SK-N-SH (cell line): ENCODE measurements around the gene MRPS11. TPM values are rescaled to one million over a fixed set of nuclear protein-coding genes. Genes with fewer than 3 reads are reported as not detected.

Source experiments
- CTCF ChIA-PET: fragments of 300-600, 350-600 bp; formaldehyde crosslinking; extraction: SDS; loops from one replicate; lab custom pipeline; 2021; lab: Yijun Ruan, JAX
- POLR2A ChIA-PET: fragments of 350-600 bp; sonication (Branson Sonifier 250); formaldehyde crosslinking; extraction: SDS; loops from one replicate; lab custom pipeline; 2020; ENCODE audit warnings: antibody characterized with exemption, inconsistent platforms; lab: Yijun Ruan, JAX
- DNase-seq: peaks from one replicate; pipeline ENCODE4 v3.0.0; 2012
- H2AFZ ChIP-seq: fragments of 200-600 bp; sonication (generic); 2 replicates; pipeline ENCODE4 v1.8.1; 2016; ENCODE audit warnings: antibody characterized with exemption, mild to moderate bottlenecking, low read depth
- H3F3A ChIP-seq: fragments of 200-600 bp; sonication (generic); replicated peaks from 2 replicates; pipeline ENCODE3; 2016; ENCODE audit warnings: antibody characterized with exemption, mild to moderate bottlenecking; ENCODE audit not compliant: insufficient read depth
- H3K27ac ChIP-seq, 2 experiments: fragments of 200-500 bp in 1 of 2; fragments of 200-600 bp in 1 of 2; sonication (Bioruptor generic) in 1 of 2; sonication (generic), shearing (Covaris generic) in 1 of 2; 2 replicates each; pipeline versions ENCODE4 v1.5.1 to v1.6.1; 2014 to 2016; ENCODE audit warnings: low read depth in 2 of 2, inconsistent platforms in 1 of 2, low read length in 1 of 2, mild to moderate bottlenecking in 1 of 2, mixed read lengths in 1 of 2
- H3K27me3 ChIP-seq: fragments of 200-600 bp; sonication (generic), shearing (Covaris generic); 2 replicates; pipeline ENCODE4 v1.6.1; 2016; ENCODE audit warnings: mixed run types; ENCODE audit not compliant: insufficient read depth
- H3K36me3 ChIP-seq, 2 experiments: fragments of 200-500 bp in 1 of 2; fragments of 200-600 bp in 1 of 2; sonication (Bioruptor generic) in 1 of 2; sonication (generic) in 1 of 2; replicated peaks in 1 of 2; 2 replicates each; pipeline versions ENCODE3 to v1.5.1; 2014 to 2016; ENCODE audit warnings: low read length in 1 of 2, mild to moderate bottlenecking in 1 of 2; ENCODE audit not compliant: insufficient read depth in 2 of 2, control insufficient read depth in 1 of 2
- H3K4me1 ChIP-seq, 2 experiments: fragments of 200-500 bp in 1 of 2; fragments of 200-600 bp in 1 of 2; sonication (Bioruptor generic) in 1 of 2; sonication (generic), shearing (Covaris generic) in 1 of 2; 2 replicates each; pipeline versions ENCODE4 v1.5.1 to v1.6.1; 2014 to 2016; ENCODE audit warnings: low read depth in 1 of 2, low read length in 1 of 2, mixed run types in 1 of 2; ENCODE audit not compliant: insufficient read depth in 2 of 2, control insufficient read depth in 1 of 2
- H3K4me2 ChIP-seq: fragments of 200-600 bp; sonication (generic), shearing (Covaris generic); 2 replicates; pipeline ENCODE4 v1.6.1; 2017; ENCODE audit warnings: mixed run types
- H3K4me3 ChIP-seq, 2 experiments: fragments of 200-500 bp in 1 of 2; fragments of 200-600 bp in 1 of 2; sonication (Bioruptor generic) in 1 of 2; sonication (generic), shearing (Covaris generic) in 1 of 2; 2 replicates each; pipeline versions ENCODE4 v1.5.1 to v1.8.1; 2014 to 2016; ENCODE audit warnings: low read depth in 2 of 2, inconsistent platforms in 1 of 2, low read length in 1 of 2, mild to moderate bottlenecking in 1 of 2, mixed read lengths in 1 of 2, moderate library complexity in 1 of 2
- H3K79me2 ChIP-seq: fragments of 200-600 bp; sonication (generic); 2 replicates; pipeline ENCODE4 v1.8.1; 2017; ENCODE audit warnings: mild to moderate bottlenecking; ENCODE audit not compliant: insufficient read depth
- H3K9ac ChIP-seq: fragments of 200-600 bp; sonication (generic); 2 replicates; pipeline ENCODE4 v1.6.1; 2017; ENCODE audit warnings: mixed run types
- H3K9me2 ChIP-seq: fragments of 200-600 bp; sonication (generic); 2 replicates; pipeline ENCODE4 v1.6.1; 2017; ENCODE audit warnings: mixed run types
- H3K9me3 ChIP-seq: fragments of 200-600 bp; sonication (generic); 2 replicates; pipeline ENCODE4 v1.6.1; 2017; ENCODE audit warnings: mixed run types, mild to moderate bottlenecking, moderate library complexity
- H4K20me1 ChIP-seq: fragments of 200-600 bp; sonication (generic); 2 replicates; pipeline ENCODE4 v1.6.1; 2017; ENCODE audit warnings: mild to moderate bottlenecking, mixed run types; ENCODE audit not compliant: insufficient read depth
- CHD2 ChIP-seq: fragments of 150-350 bp; IDR thresholded peaks from 2 replicates; pipeline ENCODE4 v1.6.1; 2018; ENCODE audit warnings: low read length; ENCODE audit not compliant: partially characterized antibody
- CTCF ChIP-seq: fragments of 200-600 bp; sonication (generic); IDR thresholded peaks from 2 replicates; pipeline ENCODE4 v1.6.1; 2017; ENCODE audit warnings: antibody characterized with exemption, mild to moderate bottlenecking, moderate library complexity
- EP300 ChIP-seq, 2 experiments: IDR thresholded peaks; 2 replicates each; pipeline versions ENCODE4 v1.4.0 to v1.6.1; 2012; ENCODE audit warnings: borderline replicate concordance in 1 of 2, low read depth in 1 of 2, low read length in 1 of 2
- FOSL2 ChIP-seq: IDR thresholded peaks from 2 replicates; pipeline ENCODE4 v1.4.0; 2012; ENCODE audit warnings: low read depth, mild to moderate bottlenecking, moderate library complexity, borderline replicate concordance
- FOXJ3 ChIP-seq: sonication (generic); formaldehyde crosslinking; IDR thresholded peaks from 2 replicates; pipeline ENCODE4 v1.5.1; 2020; ENCODE audit warnings: mild to moderate bottlenecking, missing genetic modification reagents
- JUND ChIP-seq: IDR thresholded peaks from 2 replicates; pipeline ENCODE4 v1.4.0; 2012
- MEF2A ChIP-seq: IDR thresholded peaks from 2 replicates; pipeline ENCODE4 v1.4.0; 2012; ENCODE audit warnings: low read depth, borderline replicate concordance
- MXI1 ChIP-seq: IDR thresholded peaks from 2 replicates; pipeline ENCODE4 v1.6.1; 2012; ENCODE audit warnings: mild to moderate bottlenecking, low read depth, low read length, improper control_type of control experiment
- NFIC ChIP-seq: IDR thresholded peaks from 2 replicates; pipeline ENCODE4 v1.4.0; 2012; ENCODE audit warnings: borderline replicate concordance
- NRF1 ChIP-seq: IDR thresholded peaks from 2 replicates; pipeline ENCODE4 v1.6.1; 2012; ENCODE audit warnings: low read depth, mild to moderate bottlenecking, low read length
- POLR2AphosphoS5 ChIP-seq: IDR thresholded peaks from 2 replicates; pipeline ENCODE4 v1.6.1; 2012; ENCODE audit warnings: low read depth, low read length
- RAD21 ChIP-seq: IDR thresholded peaks from 2 replicates; pipeline ENCODE4 v1.6.1; 2012; ENCODE audit warnings: mild to moderate bottlenecking, low read length
- RCOR1 ChIP-seq: fragments of 150-350 bp; IDR thresholded peaks from 2 replicates; pipeline ENCODE4 v1.6.1; 2017; ENCODE audit warnings: antibody characterized with exemption, low read length
- RFX5 ChIP-seq: IDR thresholded peaks from 2 replicates; pipeline ENCODE4 v1.6.1; 2012; ENCODE audit warnings: mild to moderate bottlenecking, improper control_type of control experiment, low read length
- SIN3A ChIP-seq: IDR thresholded peaks from 2 replicates; pipeline ENCODE4 v1.6.1; 2012; ENCODE audit warnings: low read depth, mild to moderate bottlenecking, low read length, moderate library complexity, borderline replicate concordance
- SMC3 ChIP-seq: IDR thresholded peaks from 2 replicates; pipeline ENCODE4 v1.6.1; 2012; ENCODE audit warnings: low read depth, low read length, improper control_type of control experiment
- TAF1 ChIP-seq: IDR thresholded peaks from 2 replicates; pipeline ENCODE4 v1.6.1; 2012; ENCODE audit warnings: low read depth, mild to moderate bottlenecking, low read length, moderate library complexity, borderline replicate concordance
- TCF12 ChIP-seq: IDR thresholded peaks from 2 replicates; pipeline ENCODE4 v1.4.0; 2012
- YY1 ChIP-seq: IDR thresholded peaks from 2 replicates; pipeline ENCODE4 v1.4.0; 2012; ENCODE audit warnings: low read depth, mild to moderate bottlenecking
- ZBTB33 ChIP-seq: IDR thresholded peaks from 2 replicates; pipeline ENCODE4 v1.4.0; 2012; ENCODE audit warnings: low read depth, borderline replicate concordance
- polyA plus RNA-seq, 3 experiments: library from polyadenylated mRNA; depleted of rRNA; stranded (reverse); fragments of >200 nt; gene quantifications; 2 replicates each; pipeline ENCODE4 v1.2.3, GENCODE V29; 2012

MRPS11 gene
- polyA plus RNA-seq, 1 of the 3 experiments (the other 2 are of a cell fraction): 101 TPM

- H3K9me2 ChIP-seq: no peaks in the 10 kb centered on the region
- H3K27ac ChIP-seq: no peak overlapping the region
- H3K4me1 ChIP-seq: no peaks in the 10 kb centered on the region
- H3K9ac ChIP-seq: no peak overlapping the region
- no peaks in the 10 kb centered on the region for H3K9me3 ChIP-seq
- no peaks in the 10 kb centered on the region for H3F3A ChIP-seq
- no peak overlapping the region for H3K4me3 ChIP-seq
- H3K27me3 ChIP-seq: no peaks in the 10 kb centered on the region
- POLR2A ChIA-PET: no interaction called here
- no peak for DNase-seq
- CTCF ChIA-PET: no interaction called here
- no peaks in the 10 kb centered on the region for H3K79me2 ChIP-seq
- no peak overlapping the region for H2AFZ ChIP-seq
- H3K36me3 ChIP-seq: peaks cover 24 to 49% of the 10 kb centered on the region in 2 experiments
- TF ChIP-seq TCF12 (no peak), NRF1 (no peak), CTCF (no peak), NFIC (no peak), SIN3A (no peak), FOXJ3 (CRISPR knock-in tag) (no peak), RFX5 (no peak), CHD2 (no peak), YY1 (no peak), SMC3 (no peak), RAD21 (no peak), FOSL2 (no peak), TAF1 (no peak), EP300 (IDR thresholded peaks at IDR 0.05; ENCODE audit: borderline replicate concordance in 1 of 2, low read depth in 1 of 2, low read length in 1 of 2) (no peak), MEF2A (no peak), RCOR1 (no peak)
- no peak overlapping the region for H3K4me2 ChIP-seq
- no peaks in the 10 kb centered on the region for H4K20me1 ChIP-seq
Observed at GRCh38 chr15:88525418-88525817, 57.9 kb downstream of the MRPS11 start.

GRCh38 chr15:88526247-88526879, 58.9 kb downstream of the MRPS11 start:
- peaks cover 24 to 56% of the 10 kb centered on the region in 2 experiments for H3K36me3 ChIP-seq
- no peaks in the 10 kb centered on the region for H4K20me1 ChIP-seq
- no peak overlapping the region for H3K4me2 ChIP-seq
- no peak overlapping the region for H3K27ac ChIP-seq
- H3K79me2 ChIP-seq: no peaks in the 10 kb centered on the region
- H3K4me3 ChIP-seq: no peak overlapping the region
- H3K27me3 ChIP-seq: no peaks in the 10 kb centered on the region
- H3K9me3 ChIP-seq: no peaks in the 10 kb centered on the region
- POLR2A ChIA-PET: no interaction called here
- CTCF ChIA-PET: no interaction called here
- H3K9me2 ChIP-seq: no peaks in the 10 kb centered on the region
- H3K9ac ChIP-seq: no peak overlapping the region
- DNase-seq: no peak
- no peaks in the 10 kb centered on the region for H3F3A ChIP-seq
- H3K4me1 ChIP-seq: no peaks in the 10 kb centered on the region
- no peak overlapping the region for H2AFZ ChIP-seq
- TF ChIP-seq POLR2AphosphoS5 (no peak), MEF2A (no peak), TAF1 (no peak), ZBTB33 (no peak), JUND (no peak), RFX5 (no peak), MXI1 (no peak), CTCF (no peak)
